ENCODE data around the gene RFX8. TPM values are rescaled to one million over a fixed set of nuclear protein-coding genes. Genes with fewer than 3 reads are reported as not detected.

RFX8 gene
- total RNA-seq, 1 experiment from 2014 or later, result not detected

GRCh38 chr2:101405351-101405899 lies 69.5 kb downstream of the RFX8 start:
- intact Hi-C loops (cut with micrococcal nuclease), result no loop called here
- no peaks in the 10 kb centered on the region for H3K9me3 Mint-ChIP-seq (ENCODE audit: unreplicated experiment)
- H3K4me3 Mint-ChIP-seq (ENCODE audit: unreplicated experiment), result no peak overlapping the region
- peaks cover under 1% of the 10 kb centered on the region for H3K4me1 Mint-ChIP-seq (ENCODE audit: insufficient read depth, unreplicated experiment)
- H3K36me3 Mint-ChIP-seq (ENCODE audit: insufficient read depth, unreplicated experiment), result peaks cover 7% of the 10 kb centered on the region
- no peak for DNase-seq (ENCODE audit: unreplicated experiment)
- H3K27ac Mint-ChIP-seq (ENCODE audit: low read depth, unreplicated experiment), result no peak overlapping the region
- TF ChIP-seq CTCF (IDR thresholded peaks at IDR 0.05; ENCODE audit: unreplicated experiment), result no peak
- BruUV-seq (replicated peaks), result no TSS peak
- no peaks in the 10 kb centered on the region for H3K27me3 Mint-ChIP-seq (ENCODE audit: insufficient read depth, unreplicated experiment)
- CTCF ChIA-PET, result no interaction called here
- POLR2A ChIA-PET, result interaction anchor here (3.8 kb wide), 1 partner anchor 9 kb away, joined by 12 read pairs; no protein-coding TSS in a partner anchor

GRCh38 chr2:101403745-101404144 lies 71.2 kb downstream of the RFX8 start:
- peaks cover 14% of the 10 kb centered on the region for H3K4me1 Mint-ChIP-seq (ENCODE audit: insufficient read depth, unreplicated experiment)
- no peak for DNase-seq (ENCODE audit: unreplicated experiment)
- BruUV-seq (replicated peaks), result no TSS peak
- no peak overlapping the region for H3K4me3 Mint-ChIP-seq (ENCODE audit: unreplicated experiment)
- no peaks in the 10 kb centered on the region for H3K9me3 Mint-ChIP-seq (ENCODE audit: unreplicated experiment)
- POLR2A ChIA-PET, result interaction anchor here (0.6 to 0.7 kb wide), 2 partner anchors 16 to 150 kb away, joined by 3 read pairs; no protein-coding TSS in a partner anchor
- intact Hi-C loops (cut with micrococcal nuclease), result no loop called here
- no peak for TF ChIP-seq CTCF (IDR thresholded peaks at IDR 0.05; ENCODE audit: unreplicated experiment)
- H3K27ac Mint-ChIP-seq (ENCODE audit: low read depth, unreplicated experiment), result no peak overlapping the region
- peaks cover under 1% of the 10 kb centered on the region for H3K36me3 Mint-ChIP-seq (ENCODE audit: insufficient read depth, unreplicated experiment)
- no peaks in the 10 kb centered on the region for H3K27me3 Mint-ChIP-seq (ENCODE audit: insufficient read depth, unreplicated experiment)
- CTCF ChIA-PET, result interaction anchor here (0.6 kb wide), 1 partner anchor 430 kb away, joined by 3 read pairs; no protein-coding TSS in a partner anchor

- intact Hi-C loops (cut with micrococcal nuclease), result no loop called here
- Mint-ChIP-seq H3K4me3 (ENCODE audit: unreplicated experiment) (no peak overlapping the region), H3K27me3 (ENCODE audit: insufficient read depth, unreplicated experiment) (no peaks in the 10 kb centered on the region), H3K36me3 (ENCODE audit: insufficient read depth, unreplicated experiment) (no peaks in the 10 kb centered on the region), H3K27ac (ENCODE audit: low read depth, unreplicated experiment) (no peak overlapping the region), H3K9me3 (ENCODE audit: unreplicated experiment) (no peaks in the 10 kb centered on the region), H3K4me1 (ENCODE audit: insufficient read depth, unreplicated experiment) (peaks cover 14% of the 10 kb centered on the region)
- ChIA-PET POLR2A (interaction anchor here (0.7 to 1.3 kb wide), 2 partner anchors 52 to 144 kb away, joined by 3 read pairs; no protein-coding TSS in a partner anchor), CTCF (interaction anchor here (0.6 to 0.8 kb wide), 2 partner anchors 61 to 113 kb away, joined by 3 read pairs; no protein-coding TSS in a partner anchor)
- TF ChIP-seq CTCF (IDR thresholded peaks at IDR 0.05; ENCODE audit: unreplicated experiment), result no peak
- no peak for DNase-seq (ENCODE audit: unreplicated experiment)
- BruUV-seq (replicated peaks), result no TSS peak
Measured at GRCh38 chr2:101402630-101403029, 72.3 kb downstream of the RFX8 start.

- Mint-ChIP-seq H3K36me3 (ENCODE audit: insufficient read depth, unreplicated experiment) (no peaks in the 10 kb centered on the region), H3K4me3 (ENCODE audit: unreplicated experiment) (no peak overlapping the region), H3K27me3 (ENCODE audit: insufficient read depth, unreplicated experiment) (no peaks in the 10 kb centered on the region), H3K27ac (ENCODE audit: low read depth, unreplicated experiment) (no peak overlapping the region), H3K9me3 (ENCODE audit: unreplicated experiment) (no peaks in the 10 kb centered on the region), H3K4me1 (ENCODE audit: insufficient read depth, unreplicated experiment) (peaks cover 14% of the 10 kb centered on the region)
- CTCF ChIA-PET, result interaction anchor here (1.2 kb wide), 1 partner anchor 63 kb away, joined by 3 read pairs; no protein-coding TSS in a partner anchor
- TF ChIP-seq CTCF (IDR thresholded peaks at IDR 0.05; ENCODE audit: unreplicated experiment), result no peak
- intact Hi-C loops (cut with micrococcal nuclease), result no loop called here
- POLR2A ChIA-PET, result interaction anchor here (1.2 to 1.3 kb wide), 2 partner anchors 9 to 52 kb away, joined by 3 read pairs; no protein-coding TSS in a partner anchor
- DNase-seq (ENCODE audit: unreplicated experiment), result no peak
- no TSS peak for BruUV-seq (replicated peaks)
Measured at GRCh38 chr2:101401906-101402305, 73.0 kb downstream of the RFX8 start.

Data from MCF 10A (cell line).